Measurements from ENCODE around the gene CAPN15. TPM values are rescaled to one million over a fixed set of nuclear protein-coding genes. Genes with fewer than 3 reads are reported as not detected.
"Not testable (repeated sequence)": the region's sequence is repeated elsewhere in the genome, so short reads cannot be mapped to it uniquely, and the experiment has no call there.

Gene CAPN15
- total RNA-seq, 2 experiments from 2014 or later = 91.7 to 93.4 TPM

DNA sequence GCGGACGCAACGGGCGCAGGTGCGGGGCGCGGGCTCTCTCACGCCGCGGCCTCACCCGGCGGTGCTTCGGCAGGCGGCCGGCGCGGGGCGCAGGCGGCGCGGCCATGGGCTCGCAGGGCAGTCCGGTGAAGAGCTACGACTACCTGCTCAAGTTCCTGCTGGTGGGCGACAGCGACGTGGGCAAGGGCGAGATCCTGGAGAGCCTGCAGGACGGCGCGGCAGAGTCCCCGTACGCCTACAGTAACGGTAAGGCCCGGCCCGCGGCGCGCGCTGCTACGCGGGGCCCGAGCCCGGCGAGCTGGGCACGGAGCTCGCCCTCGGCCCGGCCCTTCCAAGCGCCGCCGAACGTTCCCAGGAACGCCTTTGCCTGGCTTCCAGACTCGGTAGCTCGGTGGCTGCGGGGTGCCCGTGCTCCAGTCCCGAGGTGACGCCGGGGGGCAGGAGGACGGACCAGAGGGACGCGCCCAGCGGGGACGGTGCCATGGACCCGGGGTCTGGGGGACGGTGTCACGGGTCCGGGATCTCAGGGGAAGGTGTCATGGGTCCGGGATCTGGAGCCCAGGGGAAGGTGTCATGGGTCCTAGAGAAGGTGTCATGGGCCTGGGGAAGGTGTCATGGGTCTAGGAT is 62.8 kb downstream of the CAPN15 start:
- ChIA-PET CTCF (no interaction called here), POLR2A (interaction anchor here (0.7 to 1.5 kb wide), 4 partner anchors 18 to 373 kb away, joined by 3 to 6 read pairs (median 4); partner anchors contain the start of gene METTL26)
- Mint-ChIP-seq H3K36me3 (ENCODE audit: low read depth) (peaks cover 2% of the 10 kb centered on the region), H3K4me3 (peak overlapping the region; percentile 80), H3K27me3 (no peaks in the 10 kb centered on the region), H3K9me3 (no peaks in the 10 kb centered on the region), H3K27ac (peak overlapping the region; percentile 47), H3K4me1 (peaks cover 29% of the 10 kb centered on the region)
- no peak for DNase-seq

DNA sequence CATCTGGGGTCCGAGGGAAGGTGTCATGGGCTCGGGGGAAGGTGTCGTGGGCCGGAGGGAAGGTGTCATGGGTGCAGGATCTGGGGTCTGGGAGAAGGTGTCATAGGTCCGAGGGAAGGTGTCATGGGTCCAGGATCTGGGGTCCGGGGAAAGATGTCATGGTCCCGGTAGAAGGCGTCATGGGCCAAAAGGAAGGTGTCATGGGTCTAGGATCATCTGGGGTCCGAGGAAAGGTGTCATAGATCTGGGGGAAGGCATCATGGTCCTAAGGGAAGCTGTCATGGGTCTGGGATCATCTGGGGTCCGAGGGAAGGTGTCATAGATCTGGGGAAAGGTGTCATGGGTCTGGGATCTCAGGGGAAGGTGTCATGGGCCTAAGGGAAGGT is 63.3 kb downstream of the CAPN15 start:
- peaks cover 2% of the 10 kb centered on the region for H3K36me3 Mint-ChIP-seq (ENCODE audit: low read depth)
- ChIA-PET CTCF (no interaction called here), POLR2A (interaction anchor here (0.7 to 1.5 kb wide), 4 partner anchors 19 to 373 kb away, joined by 3 to 6 read pairs (median 4); partner anchors contain the start of gene METTL26)
- peak overlapping the region; percentile 47 for H3K27ac Mint-ChIP-seq
- H3K9me3 Mint-ChIP-seq = no peaks in the 10 kb centered on the region
- no peak for DNase-seq
- H3K4me1 Mint-ChIP-seq = peaks cover 29% of the 10 kb centered on the region
- H3K4me3 Mint-ChIP-seq = peak overlapping the region; percentile 80
- H3K27me3 Mint-ChIP-seq = no peaks in the 10 kb centered on the region

DNA sequence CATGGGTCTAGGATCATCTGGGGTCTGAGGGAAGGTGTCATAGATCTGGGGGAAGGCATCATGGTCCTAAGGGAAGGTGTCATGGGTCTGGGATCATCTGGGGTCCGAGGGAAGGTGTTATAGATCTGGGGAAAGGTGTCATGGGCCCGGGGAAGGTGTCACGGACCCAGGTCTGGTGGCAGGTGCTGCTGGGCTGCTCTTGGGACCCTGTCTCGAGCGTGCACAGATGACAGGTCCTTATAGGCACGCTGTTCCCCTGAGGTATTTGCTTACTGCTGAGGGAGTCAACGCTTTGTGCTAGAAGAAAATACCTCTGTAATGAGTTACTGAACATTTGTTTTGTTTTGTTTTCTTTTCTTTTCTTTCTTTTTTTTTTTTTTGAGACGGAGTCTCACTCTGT is 63.7 kb downstream of the CAPN15 start:
- H3K4me1 Mint-ChIP-seq = peaks cover 32% of the 10 kb centered on the region
- CTCF ChIA-PET = no interaction called here

DNA sequence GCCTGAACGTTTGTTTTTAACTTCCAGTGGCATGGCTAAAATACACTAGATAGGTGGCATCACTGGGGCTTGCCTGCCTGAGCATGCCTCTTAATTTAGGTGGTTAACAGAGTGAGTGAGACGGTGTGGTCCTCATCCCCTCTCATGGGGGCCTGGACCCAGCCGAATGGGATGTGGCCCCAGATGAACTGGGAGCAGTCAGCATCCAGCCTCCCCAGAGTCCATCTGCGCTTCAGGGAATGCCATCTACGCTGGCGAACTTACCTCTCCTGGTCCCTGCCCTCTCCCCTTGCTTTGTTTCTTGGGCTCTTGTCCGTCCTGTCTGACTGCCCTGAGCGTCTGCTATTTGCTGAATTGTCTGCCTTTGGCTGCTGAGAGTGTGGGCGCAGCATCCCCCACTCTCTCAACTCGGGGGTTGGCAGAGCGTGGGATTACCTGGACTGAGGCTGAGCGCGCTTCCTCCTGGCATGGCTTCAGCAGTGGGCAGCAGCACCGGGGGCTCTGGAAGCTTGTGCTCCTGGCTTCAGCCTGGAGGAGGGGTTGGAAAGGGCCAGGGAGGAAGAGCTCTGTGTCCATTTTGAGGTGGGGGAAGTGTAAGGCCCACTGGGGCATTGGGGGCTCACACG is 64.5 kb downstream of the CAPN15 start:
- Mint-ChIP-seq H3K36me3 (ENCODE audit: low read depth) (peaks cover 9% of the 10 kb centered on the region), H3K9me3 (no peaks in the 10 kb centered on the region), H3K4me1 (peaks cover 31% of the 10 kb centered on the region), H3K27me3 (no peaks in the 10 kb centered on the region), H3K27ac (no peak overlapping the region), H3K4me3 (no peak overlapping the region)
- no peak for DNase-seq
- ChIA-PET CTCF (no interaction called here), POLR2A (interaction anchor here (0.9 kb wide), 1 partner anchor 45 kb away, joined by 3 read pairs; the partner anchor contains the start of gene METTL26)

More for the DNA sequence above, 63.7 kb downstream of the CAPN15 start:
- H3K27me3 Mint-ChIP-seq = no peaks in the 10 kb centered on the region
- H3K9me3 Mint-ChIP-seq = no peaks in the 10 kb centered on the region
- H3K27ac Mint-ChIP-seq = no peak overlapping the region
- POLR2A ChIA-PET = interaction anchor here (1.5 kb wide), 1 partner anchor 44 kb away, joined by 4 read pairs; no protein-coding TSS in a partner anchor
- DNase-seq = no peak
- peaks cover 5% of the 10 kb centered on the region for H3K36me3 Mint-ChIP-seq (ENCODE audit: low read depth)
- H3K4me3 Mint-ChIP-seq = peak overlapping the region; percentile 80

DNA sequence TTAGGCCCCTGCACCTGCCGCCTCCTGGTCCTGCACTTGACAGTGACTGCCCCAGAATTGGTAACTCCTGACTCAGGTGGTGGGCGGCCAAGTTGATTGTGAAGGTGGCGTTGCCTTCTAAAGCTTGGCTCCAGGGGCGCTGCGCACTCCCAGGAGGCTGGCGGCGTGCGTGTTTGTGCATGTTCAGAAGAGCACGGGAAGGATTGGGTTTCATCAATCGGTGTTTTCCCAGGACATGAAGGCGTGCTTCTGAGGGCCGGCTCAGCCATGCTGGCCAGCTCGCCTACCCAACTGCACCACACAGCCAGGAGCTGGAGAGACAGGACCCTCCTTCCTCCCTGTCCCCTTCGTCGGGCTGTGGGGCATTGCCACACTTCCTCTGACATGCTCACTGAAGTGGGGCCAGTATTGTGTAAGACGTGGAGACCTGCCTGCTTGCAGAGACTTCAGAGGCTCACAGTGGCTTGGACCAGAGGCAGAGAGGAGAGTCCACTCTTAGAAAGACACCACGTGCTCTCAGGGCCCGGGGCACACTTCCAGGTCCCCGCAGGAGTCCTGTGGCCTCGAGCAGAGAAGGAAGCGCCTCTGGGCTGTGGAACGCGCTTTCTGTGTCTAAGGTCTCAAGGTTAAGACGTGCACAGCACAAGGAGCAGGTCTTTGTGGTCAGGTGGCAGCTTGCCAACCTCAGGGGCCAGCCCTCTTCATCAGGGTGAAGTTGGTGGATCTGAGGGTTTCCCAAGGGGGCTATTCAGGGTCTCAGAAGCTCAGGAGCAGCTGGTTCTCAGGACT is 65.2 kb downstream of the CAPN15 start:
- CTCF ChIA-PET = no interaction called here
- Mint-ChIP-seq H3K36me3 (ENCODE audit: low read depth) (peaks cover 8% of the 10 kb centered on the region), H3K9me3 (no peaks in the 10 kb centered on the region), H3K27me3 (no peaks in the 10 kb centered on the region), H3K27ac (no peak overlapping the region), H3K4me3 (no peak overlapping the region), H3K4me1 (peaks cover 24% of the 10 kb centered on the region)
- POLR2A ChIA-PET = interaction anchor here (0.9 kb wide), 1 partner anchor 44 kb away, joined by 3 read pairs; the partner anchor contains the start of gene METTL26
- DNase-seq = no peak

DNA sequence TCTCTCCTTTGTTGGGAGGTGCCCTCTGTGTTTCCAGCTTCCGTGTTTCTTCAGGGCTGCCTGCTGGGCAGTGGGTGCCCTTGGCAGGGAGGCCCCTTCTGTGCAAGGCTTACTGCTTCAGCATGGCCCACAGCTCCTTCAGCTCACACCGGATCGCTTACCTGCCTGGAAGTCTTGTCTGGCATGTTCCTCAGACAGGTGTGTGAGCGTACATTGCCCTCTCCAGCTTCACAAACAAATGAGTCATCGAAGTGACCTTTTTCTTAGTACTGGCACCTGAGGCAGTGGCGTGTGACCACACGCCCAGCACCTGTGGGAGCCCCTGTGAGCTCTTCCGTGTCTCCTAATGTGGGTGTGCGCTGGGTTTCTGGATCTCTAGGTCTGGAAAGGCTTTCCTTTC is 65.9 kb downstream of the CAPN15 start:
- peaks cover 8% of the 10 kb centered on the region for H3K36me3 Mint-ChIP-seq (ENCODE audit: low read depth)
- H3K4me1 Mint-ChIP-seq = peaks cover 19% of the 10 kb centered on the region
- ChIA-PET CTCF (no interaction called here), POLR2A (no interaction called here)
- no peaks in the 10 kb centered on the region for H3K27me3 Mint-ChIP-seq
- H3K4me3 Mint-ChIP-seq = no peak overlapping the region
- no peaks in the 10 kb centered on the region for H3K9me3 Mint-ChIP-seq
- H3K27ac Mint-ChIP-seq = no peak overlapping the region
- DNase-seq = no peak

DNA sequence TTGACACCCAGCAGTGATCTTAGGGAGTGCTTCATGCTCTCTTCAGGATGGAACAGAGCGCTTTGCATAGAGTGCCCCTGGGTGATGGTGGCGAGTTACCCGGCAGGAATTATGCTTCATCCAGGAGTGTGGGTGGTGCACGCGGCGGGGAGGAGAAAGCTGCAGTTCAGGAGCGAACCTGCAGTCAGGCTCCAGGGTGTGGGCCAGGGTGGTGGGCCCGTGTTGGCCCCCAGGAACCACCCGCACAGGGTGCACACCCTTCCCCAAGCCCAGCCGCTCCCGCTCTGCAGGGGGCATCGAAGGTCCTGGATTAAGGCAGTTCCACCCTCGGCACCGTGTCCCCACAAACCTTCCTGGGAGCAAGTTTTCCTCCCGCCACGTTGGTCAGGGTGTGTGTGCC is 66.3 kb downstream of the CAPN15 start:
- H3K9me3 Mint-ChIP-seq = no peaks in the 10 kb centered on the region
- no peak overlapping the region for H3K4me3 Mint-ChIP-seq
- no peak for DNase-seq
- H3K27me3 Mint-ChIP-seq = no peaks in the 10 kb centered on the region
- H3K4me1 Mint-ChIP-seq = peaks cover 19% of the 10 kb centered on the region
- peaks cover 8% of the 10 kb centered on the region for H3K36me3 Mint-ChIP-seq (ENCODE audit: low read depth)
- CTCF ChIA-PET = no interaction called here
- H3K27ac Mint-ChIP-seq = no peak overlapping the region
- POLR2A ChIA-PET = no interaction called here

DNA sequence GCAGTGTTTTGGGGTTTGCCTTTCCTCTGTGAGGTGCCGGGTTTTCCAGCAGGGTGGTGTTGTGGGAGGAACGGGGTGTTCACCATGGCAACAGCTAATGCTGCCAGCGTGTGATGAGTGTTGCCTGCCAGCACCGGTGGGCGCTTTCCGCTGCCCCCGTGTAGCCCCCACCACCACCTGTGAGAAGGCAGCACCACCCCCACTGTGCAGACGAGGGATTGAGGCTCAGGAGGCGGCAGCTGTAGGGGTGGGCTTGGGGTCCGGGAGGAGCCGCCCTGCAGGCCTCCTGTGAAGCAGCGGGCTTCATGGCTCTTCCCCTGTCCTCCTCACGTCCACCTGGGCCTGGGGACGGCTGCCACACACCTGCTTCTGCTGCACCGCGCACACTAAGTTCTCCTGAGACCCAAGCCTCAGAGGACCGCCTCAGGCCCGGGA is 67.6 kb downstream of the CAPN15 start:
- ChIA-PET CTCF (no interaction called here), POLR2A (no interaction called here)
- Mint-ChIP-seq H3K4me3 (no peak overlapping the region), H3K36me3 (ENCODE audit: low read depth) (peaks cover 8% of the 10 kb centered on the region), H3K27ac (no peak overlapping the region), H3K4me1 (peaks cover 19% of the 10 kb centered on the region), H3K9me3 (no peaks in the 10 kb centered on the region), H3K27me3 (no peaks in the 10 kb centered on the region)
- no peak for DNase-seq

DNA sequence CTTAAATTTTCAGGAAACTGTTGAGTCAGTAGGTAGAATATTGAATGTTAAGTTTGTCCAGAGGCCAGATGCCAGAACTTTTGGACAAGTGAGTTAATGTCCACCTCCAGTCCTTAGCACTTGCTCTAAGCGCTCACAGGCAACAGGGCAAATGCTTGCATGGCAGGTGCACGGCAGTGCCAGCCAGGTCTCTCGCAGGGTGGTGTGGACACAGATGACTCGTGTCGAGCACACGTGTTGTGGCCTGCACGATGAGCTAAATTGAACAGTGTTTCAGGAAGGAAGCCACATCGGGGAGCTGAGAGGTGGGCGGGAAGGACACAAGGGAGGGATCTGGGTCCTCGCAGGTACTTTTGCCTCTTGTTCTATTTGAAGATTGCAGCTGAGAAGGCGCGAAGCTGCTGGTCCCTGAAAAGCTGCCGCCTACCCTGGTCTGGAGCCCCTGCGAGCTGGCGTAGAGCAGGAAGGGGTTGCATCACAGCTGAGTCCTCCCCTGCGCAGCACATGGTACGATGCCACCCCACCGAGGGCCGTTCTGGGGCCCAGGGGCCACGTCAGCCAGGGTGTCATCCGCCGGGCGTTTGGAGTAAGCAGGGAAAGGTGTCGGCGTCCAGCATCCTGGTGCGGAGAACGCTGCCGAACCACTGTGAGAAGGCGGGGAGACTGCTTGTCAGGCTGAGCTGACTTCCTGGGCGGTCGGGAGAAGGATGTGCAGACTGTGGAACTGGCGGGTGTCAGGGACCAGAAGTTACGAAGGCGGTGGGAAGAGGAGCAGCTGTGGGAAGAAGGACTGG is 68.6 kb downstream of the CAPN15 start:
- Mint-ChIP-seq H3K4me3 (no peak overlapping the region), H3K36me3 (ENCODE audit: low read depth) (peaks cover 8% of the 10 kb centered on the region), H3K27ac (no peak overlapping the region), H3K9me3 (no peaks in the 10 kb centered on the region), H3K27me3 (no peaks in the 10 kb centered on the region), H3K4me1 (peaks cover 12% of the 10 kb centered on the region)
- ChIA-PET POLR2A (no interaction called here), CTCF (no interaction called here)
- no peak for DNase-seq

DNA sequence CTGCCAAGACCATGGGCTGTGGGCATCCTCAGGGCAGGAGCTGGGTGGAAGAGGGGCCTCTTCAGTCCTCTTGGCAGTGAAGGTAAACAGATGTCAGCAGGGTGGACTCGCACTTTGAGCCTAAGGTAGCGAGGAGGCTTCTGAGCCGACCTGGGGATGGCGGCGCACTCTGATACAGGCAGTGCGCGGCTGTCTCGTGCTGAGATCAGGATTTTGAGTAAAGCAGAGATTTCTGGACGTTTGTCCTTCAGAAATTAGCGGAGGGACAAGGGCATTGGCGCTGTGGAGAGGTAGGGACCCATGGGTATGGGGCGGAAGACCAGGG is 69.2 kb downstream of the CAPN15 start:
- no peaks in the 10 kb centered on the region for H3K27me3 Mint-ChIP-seq
- no peaks in the 10 kb centered on the region for H3K9me3 Mint-ChIP-seq
- DNase-seq = no peak
- peaks cover 10% of the 10 kb centered on the region for H3K4me1 Mint-ChIP-seq
- H3K27ac Mint-ChIP-seq = no peak overlapping the region
- POLR2A ChIA-PET = no interaction called here
- no peak overlapping the region for H3K4me3 Mint-ChIP-seq
- peaks cover 8% of the 10 kb centered on the region for H3K36me3 Mint-ChIP-seq (ENCODE audit: low read depth)
- CTCF ChIA-PET = no interaction called here

DNA sequence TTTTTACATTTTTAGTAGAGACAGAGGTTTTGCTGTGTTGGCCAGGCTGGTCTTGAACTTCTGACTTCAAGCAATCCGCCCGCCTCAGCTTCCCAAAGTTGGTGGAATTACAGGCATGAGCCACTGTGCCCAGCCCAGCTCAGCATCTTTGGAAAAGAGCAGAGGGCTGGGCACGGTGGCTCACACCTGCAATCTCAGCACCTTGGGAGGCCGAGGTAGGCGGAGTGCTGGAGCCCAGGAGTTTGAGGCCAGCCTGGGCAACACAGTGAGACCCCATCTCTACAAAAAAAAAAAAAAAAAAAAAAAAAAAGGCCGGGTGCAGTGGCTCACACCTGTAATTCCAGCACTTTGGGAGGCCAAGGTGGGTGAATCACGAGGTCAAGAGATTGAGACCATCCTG is 70.1 kb downstream of the CAPN15 start:
- H3K4me1 Mint-ChIP-seq; H3K27me3 Mint-ChIP-seq; POLR2A ChIA-PET; H3K4me3 Mint-ChIP-seq; H3K36me3 Mint-ChIP-seq (ENCODE audit: low read depth); DNase-seq; H3K27ac Mint-ChIP-seq; H3K9me3 Mint-ChIP-seq: not testable (repeated sequence)
- CTCF ChIA-PET = interaction anchor here (1.1 kb wide), 1 partner anchor 22 kb away, joined by 3 read pairs; no protein-coding TSS in a partner anchor

DNA sequence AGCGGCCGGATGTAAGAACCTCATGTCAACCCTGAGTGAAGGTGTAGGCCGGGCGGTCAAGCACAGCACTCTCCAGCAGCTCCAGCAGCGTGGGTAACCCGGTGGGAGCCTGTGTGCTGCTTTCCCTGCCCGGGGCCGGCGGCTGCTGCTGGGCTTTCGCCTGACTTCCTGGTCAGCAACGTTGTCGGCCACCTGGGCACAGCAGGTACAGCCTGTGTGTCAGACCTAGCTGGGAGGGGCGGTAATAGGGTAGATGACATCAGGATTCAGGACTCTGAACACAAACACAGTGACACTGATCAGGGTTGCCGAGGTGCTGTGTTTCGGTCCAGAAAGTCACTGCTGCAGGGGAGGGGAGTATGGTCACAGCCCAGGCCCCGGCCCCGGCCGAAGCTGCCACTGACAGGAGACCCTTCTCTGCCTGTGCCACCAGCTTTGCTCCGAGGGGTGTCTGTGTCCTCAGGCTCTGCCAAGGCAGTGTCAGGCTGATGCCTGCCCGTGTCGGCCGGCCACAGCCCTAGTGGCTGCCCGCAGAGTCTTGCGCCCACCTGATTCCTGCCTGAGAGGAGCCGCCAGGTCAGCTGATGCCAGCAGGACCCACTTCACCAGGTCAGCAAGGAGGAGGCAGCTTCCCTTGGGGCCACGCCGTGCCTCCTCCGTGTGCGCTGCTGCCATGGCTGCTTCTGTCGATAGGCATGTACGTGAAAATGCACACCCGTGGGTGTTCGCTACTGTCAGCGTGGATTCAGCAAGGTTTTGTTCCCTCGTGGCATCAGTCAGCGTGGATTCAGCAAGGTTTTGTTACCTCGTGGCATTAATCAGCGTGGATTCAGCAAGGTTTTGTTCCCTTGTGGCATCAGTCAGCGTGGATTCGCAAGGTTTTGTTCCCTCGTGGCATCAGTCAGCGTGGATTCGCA is 71.6 kb downstream of the CAPN15 start:
- Mint-ChIP-seq H3K4me1 (peaks cover 4% of the 10 kb centered on the region), H3K36me3 (ENCODE audit: low read depth) (peaks cover 8% of the 10 kb centered on the region), H3K4me3 (no peak overlapping the region), H3K27me3 (no peaks in the 10 kb centered on the region), H3K9me3 (no peaks in the 10 kb centered on the region), H3K27ac (no peak overlapping the region)
- ChIA-PET POLR2A (no interaction called here), CTCF (interaction anchor here (1.1 kb wide), 1 partner anchor 21 kb away, joined by 3 read pairs; no protein-coding TSS in a partner anchor)
- no peak for DNase-seq

Data from activated CD4-positive, alpha-beta memory T cell treated with anti-CD3 and anti-CD28 coated beads, Interleukin-2, amount 10 ng/mL, durations not matched to agents 7 days and 5 days (primary cell).